Prostate gland (tissue), 2 donors: ENCODE data around the gene FMC1. TPM values are rescaled to one million over a fixed set of nuclear protein-coding genes. Genes with fewer than 3 reads are reported as not detected.

ENCODE experiments used
- DNase-seq: peaks from one replicate; pipeline ENCODE4 v3.0.0-alpha.2; 2019; ENCODE audit warnings: low spot score
- H3K27ac ChIP-seq, 2 donors: fragments of 200-600 bp; sonication (generic); 2 replicates each; pipeline ENCODE4 v1.5.1; 2017 to 2019
- H3K27me3 ChIP-seq: fragments of 200-600 bp; sonication (generic); replicated peaks from 2 replicates; pipeline ENCODE4 v1.5.1; 2019; ENCODE audit not compliant: insufficient read depth
- H3K36me3 ChIP-seq, 2 donors: fragments of 200-600 bp; sonication (generic); 1 replicate in 1 of 2; 2 replicates in 1 of 2; pipeline versions ENCODE4 v1.5.1 to v1.8.1; 2017 to 2019
- H3K4me1 ChIP-seq: fragments of 200-600 bp; sonication (generic); replicated peaks from 2 replicates; pipeline ENCODE4 v1.5.1; 2019
- H3K4me3 ChIP-seq, 2 donors: fragments of 200-600 bp; sonication (generic); 2 replicates each; pipeline ENCODE4 v1.5.1; 2017 to 2019
- H3K9me3 ChIP-seq: fragments of 200-600 bp; sonication (generic); 2 replicates; pipeline ENCODE4 v1.5.1; 2017
- POLR2A ChIP-seq: fragments of 450-650 bp; IDR thresholded peaks from one replicate; pipeline ENCODE4 v1.6.1; 2016; ENCODE audit warnings: antibody characterized with exemption, mild to moderate bottlenecking
- POLR2AphosphoS5 ChIP-seq: sonication (generic); formaldehyde crosslinking; IDR thresholded peaks from one replicate; pipeline ENCODE4 v1.6.1; 2017; ENCODE audit warnings: antibody characterized with exemption
- WGBS: methylation state at CpG from one replicate; pipeline ENCODE4 v1.1.5; 2018; 5-methylcytosine and 5-hydroxymethylcytosine counted together
- intact Hi-C: fragments of 100-400 bp; cut with DNase I; formaldehyde crosslinking; loops from one replicate; pipeline ENCODE4 v1.14.2; 2022
- total RNA-seq, 2 donors: library from RNA; depleted of rRNA; stranded (reverse); fragments of >200 nt; gene quantifications; one replicate each; pipeline ENCODE4 v1.1.0, GENCODE V29; 2016
- TF ChIP-seq, protein P1 (sequence below), 4 experiments: fragments of 200-600 bp in 2 of 4; fragments of 450-650 bp in 2 of 4; sonication (generic) in 2 of 4; IDR thresholded peaks; 1 replicate in 3 of 4; 2 replicates in 1 of 4; pipeline ENCODE4 v1.5.1; 2016 to 2019; ENCODE audit warnings: antibody characterized with exemption in 4 of 4, mild to moderate bottlenecking in 2 of 4, moderate library complexity in 2 of 4

The FMC1 gene
- total RNA-seq, 2 donors from 2014 or later, result 17.8 to 29.6 TPM

DNA sequence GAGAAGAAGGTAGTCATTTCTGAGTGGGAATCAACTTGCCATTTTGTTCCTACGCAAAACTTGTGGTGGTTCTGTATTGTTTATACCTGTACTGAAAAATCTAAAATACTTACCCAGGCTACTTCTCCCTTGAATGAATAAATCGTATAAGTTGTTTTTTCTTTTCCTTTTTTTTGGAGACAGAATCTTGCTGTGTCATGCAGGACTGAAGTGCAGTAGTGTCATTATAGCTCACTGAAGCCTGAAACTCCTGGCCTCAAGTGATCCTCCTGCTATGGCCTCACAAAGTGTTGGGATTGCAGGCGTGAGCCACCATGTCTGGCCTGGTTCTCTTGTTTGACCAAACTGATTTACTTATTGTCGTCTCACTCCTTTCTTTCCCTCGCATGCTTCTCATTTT is 46.5 kb downstream of the FMC1 start:
- WGBS, result 84% methylated on average over 5 of the region's 5 CpGs
- Histone ChIP-seq H3K36me3 (no peaks in the 10 kb centered on the region), H3K4me1 (no peaks in the 10 kb centered on the region), H3K9me3 (no peaks in the 10 kb centered on the region), H3K4me3 (no peak overlapping the region), H3K27ac (no peak overlapping the region), H3K27me3 (no peaks in the 10 kb centered on the region)
- TF ChIP-seq POLR2AphosphoS5, result no peak
- TF ChIP-seq POLR2A, result no peak
- TF ChIP-seq, protein P1, sequence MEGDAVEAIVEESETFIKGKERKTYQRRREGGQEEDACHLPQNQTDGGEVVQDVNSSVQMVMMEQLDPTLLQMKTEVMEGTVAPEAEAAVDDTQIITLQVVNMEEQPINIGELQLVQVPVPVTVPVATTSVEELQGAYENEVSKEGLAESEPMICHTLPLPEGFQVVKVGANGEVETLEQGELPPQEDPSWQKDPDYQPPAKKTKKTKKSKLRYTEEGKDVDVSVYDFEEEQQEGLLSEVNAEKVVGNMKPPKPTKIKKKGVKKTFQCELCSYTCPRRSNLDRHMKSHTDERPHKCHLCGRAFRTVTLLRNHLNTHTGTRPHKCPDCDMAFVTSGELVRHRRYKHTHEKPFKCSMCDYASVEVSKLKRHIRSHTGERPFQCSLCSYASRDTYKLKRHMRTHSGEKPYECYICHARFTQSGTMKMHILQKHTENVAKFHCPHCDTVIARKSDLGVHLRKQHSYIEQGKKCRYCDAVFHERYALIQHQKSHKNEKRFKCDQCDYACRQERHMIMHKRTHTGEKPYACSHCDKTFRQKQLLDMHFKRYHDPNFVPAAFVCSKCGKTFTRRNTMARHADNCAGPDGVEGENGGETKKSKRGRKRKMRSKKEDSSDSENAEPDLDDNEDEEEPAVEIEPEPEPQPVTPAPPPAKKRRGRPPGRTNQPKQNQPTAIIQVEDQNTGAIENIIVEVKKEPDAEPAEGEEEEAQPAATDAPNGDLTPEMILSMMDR (IDR thresholded peaks at IDR 0.05), result no peak
- no peak for DNase-seq
- intact Hi-C loops, result no loop called here

DNA sequence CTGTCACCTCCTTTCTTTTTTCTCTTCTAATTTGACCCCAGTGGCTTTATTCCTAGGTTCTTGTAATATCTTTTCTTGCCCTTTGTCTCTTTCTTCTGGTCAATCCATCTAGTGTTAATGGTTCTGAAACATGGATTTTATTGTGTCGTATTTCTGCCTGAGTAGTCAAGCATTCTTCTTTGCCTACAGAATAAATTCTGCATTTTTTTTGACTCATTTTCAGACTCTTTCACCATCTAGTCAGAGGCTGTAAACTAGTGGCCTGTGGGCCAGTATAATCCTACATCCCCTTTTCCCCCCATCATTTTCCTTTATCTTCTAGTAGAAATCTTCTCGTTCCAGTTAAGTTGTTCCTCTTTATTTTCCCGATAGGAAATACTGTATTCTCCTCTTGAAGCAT is 48.0 kb downstream of the FMC1 start:
- TF ChIP-seq POLR2AphosphoS5 (no peak), POLR2A (no peak)
- TF ChIP-seq, protein P1 (IDR thresholded peaks at IDR 0.05), result no peak
- 79% methylated on average over 3 of the region's 3 CpGs for WGBS
- H3K4me3 ChIP-seq, result no peak overlapping the region
- no peak overlapping the region for H3K27ac ChIP-seq
- no peaks in the 10 kb centered on the region for H3K36me3 ChIP-seq
- H3K4me1 ChIP-seq, result no peaks in the 10 kb centered on the region
- H3K9me3 ChIP-seq, result no peaks in the 10 kb centered on the region
- H3K27me3 ChIP-seq, result no peaks in the 10 kb centered on the region
- DNase-seq, result no peak
- intact Hi-C loops, result no loop called here

DNA sequence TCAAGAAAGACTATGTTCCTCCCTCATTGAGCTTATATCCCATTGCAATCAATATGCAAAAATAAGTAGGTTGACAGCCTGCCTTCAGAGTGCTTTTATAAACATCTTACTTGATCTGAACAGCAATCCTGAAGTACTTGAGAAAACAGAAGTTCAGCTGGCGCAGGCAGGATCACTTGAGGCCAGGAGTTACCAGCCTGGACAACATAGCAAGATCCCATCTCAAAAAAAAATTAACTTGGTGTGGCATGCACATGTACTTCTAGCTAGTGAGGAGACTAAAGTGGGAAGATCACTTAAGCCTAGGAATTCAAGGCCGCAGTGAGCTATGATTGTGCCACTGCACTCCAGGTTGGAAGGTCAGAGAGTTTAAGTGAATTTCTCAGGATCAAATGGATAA is 48.6 kb downstream of the FMC1 start:
- Histone ChIP-seq H3K27ac (no peak overlapping the region), H3K36me3 (no peaks in the 10 kb centered on the region), H3K27me3 (no peaks in the 10 kb centered on the region), H3K9me3 (no peaks in the 10 kb centered on the region), H3K4me3 (no peak overlapping the region), H3K4me1 (no peaks in the 10 kb centered on the region)
- TF ChIP-seq, protein P1 (IDR thresholded peaks at IDR 0.05), result no peak
- TF ChIP-seq POLR2AphosphoS5 (no peak), POLR2A (no peak)
- no peak for DNase-seq
- intact Hi-C loops, result no loop called here
- 94% methylated on average over 2 of the region's 2 CpGs for WGBS

DNA sequence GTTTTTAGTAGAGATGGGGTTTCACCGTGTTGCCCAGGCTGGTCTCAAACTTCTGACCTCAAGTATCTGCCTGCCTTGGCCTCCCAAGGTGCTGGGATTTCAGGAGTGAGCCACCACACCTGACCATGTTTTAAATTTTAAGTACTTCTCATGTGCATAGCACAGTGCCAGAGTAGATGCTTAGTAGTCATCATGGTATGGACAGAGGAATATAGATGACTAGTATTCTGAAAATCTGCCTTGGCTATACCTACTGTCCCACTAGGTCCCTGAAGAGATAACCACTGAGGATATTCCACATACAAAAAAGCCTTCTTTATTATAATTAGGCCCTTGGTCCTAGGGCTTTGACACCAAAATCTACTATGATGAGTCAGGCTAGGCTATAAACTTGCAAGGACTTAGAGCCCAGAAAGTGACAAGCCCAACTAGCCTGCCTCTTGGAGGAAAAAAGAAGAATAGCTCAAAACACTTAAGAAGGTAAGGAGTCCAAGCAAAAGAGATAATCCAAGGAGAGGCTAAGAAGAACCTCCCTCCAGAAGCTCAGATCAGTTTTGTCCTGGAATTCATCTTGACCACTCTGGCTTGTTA is 52.6 kb downstream of the FMC1 start:
- Histone ChIP-seq H3K27ac (no peak overlapping the region), H3K4me1 (peaks cover 4% of the 10 kb centered on the region), H3K9me3 (no peaks in the 10 kb centered on the region), H3K4me3 (no peak overlapping the region), H3K36me3 (no peaks in the 10 kb centered on the region), H3K27me3 (no peaks in the 10 kb centered on the region)
- DNase-seq, result no peak
- WGBS, result 100% methylated on average over 1 of the region's 1 CpG
- intact Hi-C loops, result no loop called here
- TF ChIP-seq POLR2AphosphoS5, result no peak
- TF ChIP-seq POLR2A, result no peak
- TF ChIP-seq, protein P1 (IDR thresholded peaks at IDR 0.05), result no peak

DNA sequence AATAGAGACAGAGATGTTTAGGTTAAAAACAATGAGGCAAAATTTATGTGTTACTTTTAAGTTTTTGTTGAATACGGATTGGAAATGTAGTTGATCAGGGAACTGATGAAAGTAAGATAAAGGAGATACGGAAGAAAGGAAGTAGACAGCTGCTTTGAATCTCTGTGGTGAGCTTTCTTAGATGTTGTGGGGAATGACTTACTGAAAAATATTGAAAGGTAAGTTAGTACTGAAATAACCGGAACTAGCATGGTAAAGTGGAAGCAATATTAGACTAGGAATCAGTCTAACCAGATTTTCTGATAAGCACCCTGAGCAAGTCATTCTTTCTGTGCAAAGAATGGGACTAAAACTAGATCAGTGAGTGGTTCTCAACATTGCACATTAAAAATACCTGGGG is 53.4 kb downstream of the FMC1 start:
- TF ChIP-seq, protein P1 (IDR thresholded peaks at IDR 0.05), result no peak
- TF ChIP-seq POLR2A, result no peak
- TF ChIP-seq POLR2AphosphoS5, result no peak
- H3K36me3 ChIP-seq, result no peaks in the 10 kb centered on the region
- 68% methylated on average over 3 of the region's 3 CpGs for WGBS

More for the DNA sequence above, 53.4 kb downstream of the FMC1 start:
- DNase-seq, result no peak
- H3K4me1 ChIP-seq, result peaks cover 4% of the 10 kb centered on the region
- H3K27me3 ChIP-seq, result no peaks in the 10 kb centered on the region
- H3K4me3 ChIP-seq, result no peak overlapping the region
- H3K27ac ChIP-seq, result no peak overlapping the region
- intact Hi-C loops, result no loop called here
- H3K9me3 ChIP-seq, result no peaks in the 10 kb centered on the region
